ENCODE results near the gene CFAP299. TPM values are rescaled to one million over a fixed set of nuclear protein-coding genes. Genes with fewer than 3 reads are reported as not detected.

CFAP299 gene
- total RNA-seq, 1 experiment from 2014 or later: not detected

- Histone ChIP-seq H3K9me2 (ENCODE audit: insufficient read depth) (no peaks in the 10 kb centered on the region), H3K9me3 (ENCODE audit: control insufficient read depth in 1 of 2, insufficient read depth in 1 of 2, low read depth in 1 of 2, low read length in 2 of 2) (no peaks in the 10 kb centered on the region), H3K79me2 (ENCODE audit: insufficient read depth, low read length) (no peaks in the 10 kb centered on the region), H3K9ac (ENCODE audit: low read length) (no peak overlapping the region), H3K4me2 (ENCODE audit: low read length) (no peak overlapping the region), H3K27ac (ENCODE audit: low read depth, low read length) (no peak overlapping the region), H2AFZ (ENCODE audit: low read depth, low read length, poor library complexity, severe bottlenecking) (no peak overlapping the region), H3K27me3 (ENCODE audit: insufficient read depth, low read length) (0 out of 2 replicates have a peak, but pooled peaks cover 3% of the 10 kb centered on the region), H3K4me3 (replicated peaks in 1 of 2; ENCODE audit: low read depth in 1 of 2, low read length in 2 of 2) (no peak overlapping the region), H4K20me1 (ENCODE audit: insufficient read depth) (no peaks in the 10 kb centered on the region), H3K36me3 (ENCODE audit: control insufficient read depth in 1 of 2, insufficient read depth in 2 of 2, low read length in 2 of 2) (no peaks in the 10 kb centered on the region), H3K4me1 (ENCODE audit: control insufficient read depth in 1 of 2, insufficient read depth in 2 of 2, low read length in 2 of 2) (no peaks in the 10 kb centered on the region)
- TF ChIP-seq REST (IDR thresholded peaks at IDR 0.05; ENCODE audit: low read depth): no peak
- TF ChIP-seq EZH2 (IDR thresholded peaks at IDR 0.05): no peak
- no peak for TF ChIP-seq POLR2AphosphoS5 (IDR thresholded peaks at IDR 0.05; ENCODE audit: low read depth, low read length)
- no peak for TF ChIP-seq YY1 (IDR thresholded peaks at IDR 0.05; ENCODE audit: extremely low read depth, insufficient replicate concordance, low read depth, low read length)
- no peak for TF ChIP-seq ELF1 (IDR thresholded peaks at IDR 0.05; ENCODE audit: borderline replicate concordance, low read depth)
- no peak for TF ChIP-seq POLR2A (IDR thresholded peaks at IDR 0.05; ENCODE audit: borderline replicate concordance, extremely low read depth, insufficient read depth, insufficient read length)
- TF ChIP-seq EZH2phosphoT487 (IDR thresholded peaks at IDR 0.05; ENCODE audit: borderline replicate concordance): no peak
- TF ChIP-seq CBX3 (IDR thresholded peaks at IDR 0.05; ENCODE audit: low read depth): no peak
- no peak for TF ChIP-seq CTCF (IDR thresholded peaks at IDR 0.05 in 2 of 3, conservative IDR thresholded peaks at IDR 0.05 in 1 of 3; ENCODE audit: borderline replicate concordance in 1 of 3, insufficient read depth in 1 of 3, low read depth in 2 of 3, low read length in 2 of 3)
- no peak for TF ChIP-seq SRF (IDR thresholded peaks at IDR 0.05; ENCODE audit: low read depth)
- no peak for TF ChIP-seq JUND (IDR thresholded peaks at IDR 0.05)
- TF ChIP-seq FOSL1 (IDR thresholded peaks at IDR 0.05; ENCODE audit: low read depth): no peak
- TF ChIP-seq SP1 (IDR thresholded peaks at IDR 0.05; ENCODE audit: low read depth): no peak
- ChIA-PET CTCF (no interaction called here), POLR2A (no interaction called here), RAD21 (ENCODE audit: low non-redundant PET in 1 of 2, low total read pairs in 2 of 2, uncharacterized antibody in 2 of 2, unreplicated experiment in 2 of 2) (no interaction called here)
- DNase-seq (ENCODE audit: low read depth, low spot score) (no peak), ATAC-seq (no peak)
- intact Hi-C loops (cut with micrococcal nuclease): no loop called here
- BruUV-seq (replicated peaks): no TSS peak
These were observed 440.6 kb downstream of the CFAP299 start for GRCh38 chr4:80776168-80776567.

Data from HCT116 (cell line).